A549 (cell line): Measurements from ENCODE around the gene TRAPPC12. TPM values are rescaled to one million over a fixed set of nuclear protein-coding genes. Genes with fewer than 3 reads are reported as not detected.

Source experiments
- ATAC-seq, 2 experiments: fragments of 200-7000 bp in 1 of 2; fragments of >200 bp in 1 of 2; cut with Nextera tagmentation in 1 of 2; cut with Tn5 transposase in 1 of 2; 3 replicates each; pipeline versions ENCODE4 v1.8.0 to v1.9.1; 2018 to 2020; ENCODE audit warnings: mild to moderate bottlenecking in 1 of 2, moderate library complexity in 1 of 2
- CTCF ChIA-PET: fragments of 300-600 bp; sonication (Branson Sonifier 250); formaldehyde crosslinking; extraction: SDS; loops from one replicate; lab custom pipeline; 2021; ENCODE audit warnings: antibody characterized with exemption, inconsistent platforms; lab: Yijun Ruan, JAX
- POLR2A ChIA-PET: fragments of 350-600 bp; formaldehyde crosslinking; extraction: SDS; loops from one replicate; lab custom pipeline; 2021; ENCODE audit warnings: antibody characterized with exemption, inconsistent platforms; lab: Yijun Ruan, JAX
- DNase-seq, 2 experiments: peaks; one replicate each; pipeline versions ENCODE4 v3.0.0 to v3.0.0-alpha.2; 2011 to 2016; ENCODE audit warnings: low read depth in 1 of 2, low spot score in 1 of 2
- FAIRE-seq: peaks from 2 replicates; lab custom pipeline; 2011; peaks lifted over from hg19 to GRCh38; lab: Jason Lieb, UNC
- H3K27ac ChIP-seq, 2 experiments: fragments of >200 bp; sonication (Bioruptor Twin); formaldehyde crosslinking; 3 replicates each; pipeline ENCODE4 v1.5.1; 2016 to 2017
- H3K4me1 ChIP-seq: fragments of >200 bp; sonication (Bioruptor Twin); formaldehyde crosslinking; 3 replicates; pipeline ENCODE4 v1.6.1; 2016
- H3K4me2 ChIP-seq: fragments of >200 bp; sonication (Bioruptor Twin); formaldehyde crosslinking; 3 replicates; pipeline ENCODE4 v1.6.1; 2016
- H3K4me3 ChIP-seq: fragments of >200 bp; sonication (Bioruptor Twin); formaldehyde crosslinking; 3 replicates; pipeline ENCODE4 v1.5.1; 2016
- H3K9me3 ChIP-seq: fragments of >200 bp; sonication (Bioruptor Twin); formaldehyde crosslinking; 3 replicates; pipeline ENCODE4 v1.6.1; 2016
- CEBPB ChIP-seq, 2 experiments: fragments of >200 bp in 1 of 2; sonication (Bioruptor Twin) in 1 of 2; formaldehyde crosslinking in 1 of 2; IDR thresholded peaks; 2 replicates each; pipeline ENCODE4 v1.6.1; 2012 to 2016
- CHD4 ChIP-seq: fragments of 200-600 bp; sonication (generic); IDR thresholded peaks from 2 replicates; pipeline ENCODE4 v1.6.1; 2016; ENCODE audit warnings: antibody characterized with exemption, mild to moderate bottlenecking, borderline replicate concordance
- ELK1 ChIP-seq: fragments of 150-350 bp; IDR thresholded peaks from 2 replicates; pipeline ENCODE4 v1.6.1; 2014; ENCODE audit warnings: low read depth, mild to moderate bottlenecking, low read length
- FOSB ChIP-seq: fragments of 250-450 bp; sonication (Bioruptor Pico); IDR thresholded peaks from 2 replicates; pipeline ENCODE4 v1.5.0; 2020; ENCODE audit warnings: mild to moderate bottlenecking, moderate library complexity
- FOSL2 ChIP-seq, 2 experiments: fragments of 450-650 bp in 1 of 2; fragments of >200 bp in 1 of 2; sonication (Bioruptor Twin) in 1 of 2; formaldehyde crosslinking; IDR thresholded peaks; 2 replicates each; pipeline versions ENCODE4 v1.5.0 to v1.6.1; 2016 to 2020; ENCODE audit warnings: mild to moderate bottlenecking in 1 of 2, moderate library complexity in 1 of 2
- HDAC2 ChIP-seq: fragments of 200-600 bp; sonication (generic); IDR thresholded peaks from 2 replicates; pipeline ENCODE4 v1.6.1; 2016
- HOXA7 ChIP-seq: fragments of 250-450 bp; sonication (Bioruptor Pico); IDR thresholded peaks from 2 replicates; pipeline ENCODE4 v1.5.0; 2020; ENCODE audit warnings: mild to moderate bottlenecking, moderate library complexity
- JUN ChIP-seq, 2 experiments: fragments of >200 bp; sonication (Bioruptor Twin); formaldehyde crosslinking; IDR thresholded peaks; 2 replicates in 1 of 2; 3 replicates in 1 of 2; pipeline ENCODE4 v1.6.1; 2016 to 2017
- KDM5A ChIP-seq: fragments of 200-600 bp; sonication (generic); IDR thresholded peaks from 2 replicates; pipeline ENCODE4 v1.6.1; 2016; ENCODE audit warnings: antibody characterized with exemption, mild to moderate bottlenecking
- MYC ChIP-seq: IDR thresholded peaks from 2 replicates; pipeline ENCODE4 v1.6.1; 2012; ENCODE audit warnings: mild to moderate bottlenecking, inconsistent platforms, low read length, improper control_type of control experiment, borderline replicate concordance
- POLR2AphosphoS2 ChIP-seq: conservative IDR thresholded peaks from 2 replicates; pipeline ENCODE4 v1.6.1; 2012; ENCODE audit warnings: low read length, improper control_type of control experiment, inconsistent platforms
- RAD21 ChIP-seq, 2 experiments: fragments of >200 bp in 1 of 2; sonication (Bioruptor Twin) in 1 of 2; formaldehyde crosslinking in 1 of 2; IDR thresholded peaks in 1 of 2; conservative IDR thresholded peaks in 1 of 2; 2 replicates in 1 of 2; 3 replicates in 1 of 2; pipeline ENCODE4 v1.6.1; 2012 to 2018; ENCODE audit warnings: inconsistent platforms in 1 of 2
- RARB ChIP-seq: fragments of 250-450 bp; sonication (Bioruptor Pico); IDR thresholded peaks from 2 replicates; pipeline ENCODE4 v1.8.0; 2021; ENCODE audit warnings: mild to moderate bottlenecking, moderate library complexity
- RFX5 ChIP-seq: fragments of 450-650 bp; IDR thresholded peaks from 2 replicates; pipeline ENCODE4 v1.7.1; 2014; ENCODE audit warnings: antibody characterized with exemption, mild to moderate bottlenecking, moderate library complexity
- SMC3 ChIP-seq: fragments of >200 bp; sonication (Bioruptor Twin); formaldehyde crosslinking; IDR thresholded peaks from 3 replicates; pipeline ENCODE4 v1.6.1; 2018; ENCODE audit warnings: inconsistent platforms
- ZC3H11A ChIP-seq: fragments of 450-650 bp; IDR thresholded peaks from 2 replicates; pipeline ENCODE4 v1.6.1; 2014; ENCODE audit warnings: antibody characterized with exemption, mild to moderate bottlenecking
- ZFP36 ChIP-seq: fragments of 450-650 bp; IDR thresholded peaks from 2 replicates; pipeline ENCODE4 v1.6.1; 2014; ENCODE audit warnings: borderline replicate concordance; ENCODE audit not compliant: partially characterized antibody
- ZSCAN20 ChIP-seq: fragments of 250-450 bp; sonication (Bioruptor Pico); IDR thresholded peaks from 2 replicates; pipeline ENCODE4 v1.8.0; 2022; ENCODE audit warnings: mild to moderate bottlenecking, moderate library complexity
- WGBS: methylation state at CpG from one replicate; pipeline ENCODE4 v1.1.6; 2017; ENCODE audit errors: missing lambda C conversion rate; 5-methylcytosine and 5-hydroxymethylcytosine counted together
- polyA plus RNA-seq, 4 experiments: library from polyadenylated mRNA; depleted of rRNA in 3 of 4; stranded (reverse); fragments of >200 nt; fragmentation: RNase III in 1 of 4; extraction: RNeasy Plus Mini Kit Qiagen cat#74134 plus additional on column Dnase treatment in 1 of 4; gene quantifications; 2 replicates in 3 of 4; 3 replicates in 1 of 4; pipeline ENCODE4 v1.2.3, GENCODE V29; 2011 to 2017
- TF ChIP-seq, protein P1 (sequence below): fragments of >200 bp; sonication (Bioruptor Twin); formaldehyde crosslinking; IDR thresholded peaks from 3 replicates; pipeline ENCODE4 v1.5.1; 2016
- TF ChIP-seq, protein P2 (sequence below): fragments of >200 bp; sonication (Bioruptor Twin); formaldehyde crosslinking; IDR thresholded peaks from 3 replicates; pipeline ENCODE4 v1.6.1; 2016
- TF ChIP-seq, protein P3 (sequence below): fragments of 200-600 bp; sonication (generic); IDR thresholded peaks from 2 replicates; pipeline ENCODE4 v1.6.1; 2016; ENCODE audit warnings: antibody characterized with exemption, mild to moderate bottlenecking, moderate library complexity

The TRAPPC12 gene
- polyA plus RNA-seq, 2 of the 4 experiments (the other 2 are of a cell fraction), result 42.3 to 55.0 TPM

GRCh38 chr2:3461801-3462492 lies 82.5 kb downstream of the TRAPPC12 start:
- 64% methylated on average over 12 of the region's 12 CpGs for WGBS
- DNase-seq (peak; percentile 56 to 60), FAIRE-seq (peak; percentile 63)
- no peak overlapping the region for H3K27ac ChIP-seq
- no peak overlapping the region for H3K4me3 ChIP-seq
- no peaks in the 10 kb centered on the region for H3K9me3 ChIP-seq
- peak; percentile 4; the same call in 1 of the 2 replicates for TF ChIP-seq ZC3H11A
- peak; percentile 76 to 79; a peak in 3 of 4 replicates for TF ChIP-seq CEBPB (IDR thresholded peaks at IDR 0.05)
- no peak for TF ChIP-seq ZSCAN20
- TF ChIP-seq SMC3, result peak; percentile 61
- TF ChIP-seq RAD21 (conservative IDR thresholded peaks at IDR 0.05 in 1 of 2, IDR thresholded peaks at IDR 0.05 in 1 of 2), result peak; percentile 63 to 64
- TF ChIP-seq, protein P1, sequence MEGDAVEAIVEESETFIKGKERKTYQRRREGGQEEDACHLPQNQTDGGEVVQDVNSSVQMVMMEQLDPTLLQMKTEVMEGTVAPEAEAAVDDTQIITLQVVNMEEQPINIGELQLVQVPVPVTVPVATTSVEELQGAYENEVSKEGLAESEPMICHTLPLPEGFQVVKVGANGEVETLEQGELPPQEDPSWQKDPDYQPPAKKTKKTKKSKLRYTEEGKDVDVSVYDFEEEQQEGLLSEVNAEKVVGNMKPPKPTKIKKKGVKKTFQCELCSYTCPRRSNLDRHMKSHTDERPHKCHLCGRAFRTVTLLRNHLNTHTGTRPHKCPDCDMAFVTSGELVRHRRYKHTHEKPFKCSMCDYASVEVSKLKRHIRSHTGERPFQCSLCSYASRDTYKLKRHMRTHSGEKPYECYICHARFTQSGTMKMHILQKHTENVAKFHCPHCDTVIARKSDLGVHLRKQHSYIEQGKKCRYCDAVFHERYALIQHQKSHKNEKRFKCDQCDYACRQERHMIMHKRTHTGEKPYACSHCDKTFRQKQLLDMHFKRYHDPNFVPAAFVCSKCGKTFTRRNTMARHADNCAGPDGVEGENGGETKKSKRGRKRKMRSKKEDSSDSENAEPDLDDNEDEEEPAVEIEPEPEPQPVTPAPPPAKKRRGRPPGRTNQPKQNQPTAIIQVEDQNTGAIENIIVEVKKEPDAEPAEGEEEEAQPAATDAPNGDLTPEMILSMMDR, result peak; percentile 82
- TF ChIP-seq HDAC2, result no peak
- TF ChIP-seq, all 56 proteins: peak for 5
- H3K4me2 ChIP-seq, result no peak overlapping the region
- H3K4me1 ChIP-seq, result peaks cover 17% of the 10 kb centered on the region
- POLR2A ChIA-PET, result interaction anchor here (1.1 kb wide), 1 partner anchor 96 kb away, joined by 3 read pairs; the partner anchor contains the start of gene RNASEH1
- CTCF ChIA-PET, result interaction anchor here (0.6 to 6.3 kb wide), 25 partner anchors 9 to 1327 kb away, joined by 3 to 64 read pairs (median 4); no protein-coding TSS in a partner anchor
- ATAC-seq, result peak in 1 of 2 experiments; percentile 41; a peak in 3 of 6 replicates

- DNase-seq (no peak), FAIRE-seq (no peak), ATAC-seq (no peak)
- no peak overlapping the region for H3K4me2 ChIP-seq
- H3K9me3 ChIP-seq, result no peaks in the 10 kb centered on the region
- WGBS, result 80% methylated on average over 8 of the region's 10 CpGs
- H3K4me1 ChIP-seq, result peaks cover 17% of the 10 kb centered on the region
- no peak overlapping the region for H3K4me3 ChIP-seq
- ChIA-PET CTCF (interaction anchor here (0.7 to 6.3 kb wide), 18 partner anchors 8 to 205 kb away, joined by 3 to 64 read pairs (median 5); no protein-coding TSS in a partner anchor), POLR2A (interaction anchor here (1.1 kb wide), 1 partner anchor 96 kb away, joined by 3 read pairs; the partner anchor contains the start of gene RNASEH1)
- no peak overlapping the region for H3K27ac ChIP-seq
- TF ChIP-seq ZSCAN20 (no peak), FOSL2 (IDR thresholded peaks at IDR 0.05) (no peak), FOSL2 (CRISPR knock-in tag; IDR thresholded peaks at IDR 0.05) (no peak), KDM5A (no peak), FOSB (CRISPR knock-in tag) (no peak), CHD4 (no peak), ZC3H11A (no peak), RARB (CRISPR knock-in tag) (no peak), HOXA7 (CRISPR knock-in tag) (no peak), CEBPB (IDR thresholded peaks at IDR 0.05) (no peak)
Observed at GRCh38 chr2:3462493-3463104, 83.1 kb downstream of the TRAPPC12 start.

DNA sequence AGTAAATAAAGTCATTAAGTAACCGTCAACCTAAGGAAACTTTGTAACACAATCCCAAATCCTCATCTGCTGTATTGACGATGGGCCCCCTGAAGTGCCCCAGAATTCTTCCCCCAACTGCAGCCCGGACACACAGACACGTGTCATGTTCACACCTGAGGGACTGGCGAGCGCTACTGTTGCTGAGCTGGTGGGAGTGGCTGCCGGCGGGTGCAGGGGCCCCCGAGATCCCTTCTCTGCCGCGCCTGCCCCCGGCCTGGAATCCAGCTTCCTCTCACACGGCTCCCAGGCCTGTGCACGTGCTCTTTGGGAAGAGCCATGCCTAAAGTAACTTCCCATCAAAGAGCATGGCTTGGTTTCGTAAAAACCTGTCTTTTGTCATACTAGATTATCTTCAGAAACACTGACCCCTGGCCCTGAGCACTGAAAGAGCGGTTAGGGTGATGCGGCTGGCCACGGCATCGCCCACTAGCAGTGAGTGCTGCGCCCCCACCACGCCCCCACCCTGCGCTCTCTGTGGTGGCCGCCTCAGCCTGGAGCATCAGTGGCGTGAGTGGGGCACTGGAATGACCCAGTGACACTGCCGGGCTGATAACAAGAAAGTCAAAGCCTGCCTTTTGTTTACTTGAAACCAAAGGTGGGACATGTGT lies 83.8 kb downstream of the TRAPPC12 start:
- H3K4me2 ChIP-seq, result no peak overlapping the region
- POLR2A ChIA-PET, result interaction anchor here (1.1 kb wide), 1 partner anchor 95 kb away, joined by 3 read pairs; the partner anchor contains the start of gene RNASEH1
- ATAC-seq (no peak), DNase-seq (no peak), FAIRE-seq (no peak)
- H3K4me1 ChIP-seq, result peaks cover 17% of the 10 kb centered on the region
- H3K27ac ChIP-seq, result no peak overlapping the region
- CTCF ChIA-PET, result interaction anchor here (0.5 to 6.3 kb wide), 12 partner anchors 10 to 188 kb away, joined by 3 to 64 read pairs (median 14); partner anchors contain the start of gene TRAPPC12
- no peak overlapping the region for H3K4me3 ChIP-seq
- WGBS, result 93% methylated on average over 25 of the region's 25 CpGs
- H3K9me3 ChIP-seq, result no peaks in the 10 kb centered on the region
- TF ChIP-seq, protein P2, sequence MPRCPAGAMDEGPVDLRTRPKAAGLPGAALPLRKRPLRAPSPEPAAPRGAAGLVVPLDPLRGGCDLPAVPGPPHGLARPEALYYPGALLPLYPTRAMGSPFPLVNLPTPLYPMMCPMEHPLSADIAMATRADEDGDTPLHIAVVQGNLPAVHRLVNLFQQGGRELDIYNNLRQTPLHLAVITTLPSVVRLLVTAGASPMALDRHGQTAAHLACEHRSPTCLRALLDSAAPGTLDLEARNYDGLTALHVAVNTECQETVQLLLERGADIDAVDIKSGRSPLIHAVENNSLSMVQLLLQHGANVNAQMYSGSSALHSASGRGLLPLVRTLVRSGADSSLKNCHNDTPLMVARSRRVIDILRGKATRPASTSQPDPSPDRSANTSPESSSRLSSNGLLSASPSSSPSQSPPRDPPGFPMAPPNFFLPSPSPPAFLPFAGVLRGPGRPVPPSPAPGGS, result no peak
- TF ChIP-seq HOXA7 (CRISPR knock-in tag), result no peak
- no peak for TF ChIP-seq RFX5
- no peak for TF ChIP-seq ZFP36
- TF ChIP-seq POLR2AphosphoS2, result no peak
- TF ChIP-seq ELK1, result no peak
- TF ChIP-seq JUN (IDR thresholded peaks at IDR 0.05), result no peak
- TF ChIP-seq HDAC2, result no peak
- no peak for TF ChIP-seq MYC
- TF ChIP-seq SMC3, result no peak
- TF ChIP-seq, protein P3, sequence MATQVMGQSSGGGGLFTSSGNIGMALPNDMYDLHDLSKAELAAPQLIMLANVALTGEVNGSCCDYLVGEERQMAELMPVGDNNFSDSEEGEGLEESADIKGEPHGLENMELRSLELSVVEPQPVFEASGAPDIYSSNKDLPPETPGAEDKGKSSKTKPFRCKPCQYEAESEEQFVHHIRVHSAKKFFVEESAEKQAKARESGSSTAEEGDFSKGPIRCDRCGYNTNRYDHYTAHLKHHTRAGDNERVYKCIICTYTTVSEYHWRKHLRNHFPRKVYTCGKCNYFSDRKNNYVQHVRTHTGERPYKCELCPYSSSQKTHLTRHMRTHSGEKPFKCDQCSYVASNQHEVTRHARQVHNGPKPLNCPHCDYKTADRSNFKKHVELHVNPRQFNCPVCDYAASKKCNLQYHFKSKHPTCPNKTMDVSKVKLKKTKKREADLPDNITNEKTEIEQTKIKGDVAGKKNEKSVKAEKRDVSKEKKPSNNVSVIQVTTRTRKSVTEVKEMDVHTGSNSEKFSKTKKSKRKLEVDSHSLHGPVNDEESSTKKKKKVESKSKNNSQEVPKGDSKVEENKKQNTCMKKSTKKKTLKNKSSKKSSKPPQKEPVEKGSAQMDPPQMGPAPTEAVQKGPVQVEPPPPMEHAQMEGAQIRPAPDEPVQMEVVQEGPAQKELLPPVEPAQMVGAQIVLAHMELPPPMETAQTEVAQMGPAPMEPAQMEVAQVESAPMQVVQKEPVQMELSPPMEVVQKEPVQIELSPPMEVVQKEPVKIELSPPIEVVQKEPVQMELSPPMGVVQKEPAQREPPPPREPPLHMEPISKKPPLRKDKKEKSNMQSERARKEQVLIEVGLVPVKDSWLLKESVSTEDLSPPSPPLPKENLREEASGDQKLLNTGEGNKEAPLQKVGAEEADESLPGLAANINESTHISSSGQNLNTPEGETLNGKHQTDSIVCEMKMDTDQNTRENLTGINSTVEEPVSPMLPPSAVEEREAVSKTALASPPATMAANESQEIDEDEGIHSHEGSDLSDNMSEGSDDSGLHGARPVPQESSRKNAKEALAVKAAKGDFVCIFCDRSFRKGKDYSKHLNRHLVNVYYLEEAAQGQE, result no peak
